Stimulated activated CD8-positive, alpha-beta memory T cell treated with anti-CD3 and anti-CD28 coated beads, Interleukin-15, amount 100 ng/mL, for 4 hours (primary cell): ENCODE data around the gene PARD3B.

ENCODE experiments used
- DNase-seq, 2 donors: peaks; one replicate each; pipeline ENCODE4 v3.0.0-alpha.2; 2020; ENCODE audit warnings: low read depth in 2 of 2

Gene PARD3B

GRCh38 chr2:205133544-205133943 is 588.3 kb downstream of the PARD3B start:
- DNase-seq, result no peak

GRCh38 chr2:205138735-205139134 is 593.5 kb downstream of the PARD3B start:
- no peak for DNase-seq

- no peak for DNase-seq
Observed at GRCh38 chr2:205139822-205140463, 594.7 kb downstream of the PARD3B start.

DNA sequence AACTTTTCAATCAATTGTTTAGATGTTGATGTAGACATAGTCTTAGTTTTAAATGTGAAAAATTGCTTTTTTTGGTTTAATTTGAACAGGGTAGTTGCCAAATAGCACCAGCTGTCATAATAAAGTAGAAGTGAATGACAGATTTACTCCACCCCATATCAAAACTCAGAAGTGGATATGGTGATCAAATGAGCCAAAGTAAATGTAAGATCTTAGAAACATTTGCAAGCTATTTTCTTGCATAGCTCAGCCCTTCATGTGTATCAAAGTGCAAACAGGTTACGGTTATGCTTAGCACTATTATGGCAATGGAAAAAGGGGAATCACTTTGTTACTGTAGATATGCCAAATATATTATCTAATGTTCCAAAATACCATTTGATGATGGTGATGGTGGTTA is 596.1 kb downstream of the PARD3B start:
- no peak for DNase-seq

DNA sequence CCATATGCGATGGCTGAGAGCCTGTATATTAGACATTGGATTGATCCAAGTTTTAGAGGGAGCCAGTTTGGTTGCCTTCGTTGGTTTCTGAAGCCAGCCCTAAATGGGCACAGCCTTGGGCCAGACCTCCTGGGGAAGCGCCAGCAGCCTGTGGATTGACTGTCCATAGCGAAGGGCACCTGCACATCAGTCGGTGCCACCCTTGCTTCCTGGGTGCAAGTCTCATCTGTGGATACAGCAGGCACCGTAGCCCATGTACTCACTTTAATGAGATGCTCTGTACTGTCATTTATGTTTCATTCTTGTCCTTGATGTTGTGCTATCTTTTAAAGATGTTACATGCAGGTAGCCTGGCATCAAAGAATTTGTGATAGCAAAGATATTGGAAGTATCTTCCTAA is 600.6 kb downstream of the PARD3B start:
- no peak for DNase-seq

DNA sequence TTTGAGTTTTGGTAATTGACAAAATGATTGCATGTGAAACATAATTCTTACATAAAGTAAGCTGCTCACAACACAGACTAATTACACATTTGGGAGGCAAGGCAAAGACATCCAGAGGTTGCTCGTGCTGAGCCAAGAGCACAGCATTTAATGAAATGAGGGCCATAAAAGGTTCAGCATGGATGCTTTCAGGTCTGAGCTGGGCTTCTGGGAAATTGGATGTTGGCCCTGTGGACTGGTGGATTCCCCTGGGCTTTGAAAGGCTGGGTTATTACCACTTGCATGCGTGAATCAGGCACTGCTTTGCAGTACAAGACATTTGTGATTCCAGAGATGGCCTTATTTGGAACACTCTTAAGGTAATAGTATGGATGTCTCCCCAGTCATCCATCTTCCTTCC is 603.5 kb downstream of the PARD3B start:
- no peak for DNase-seq

DNA sequence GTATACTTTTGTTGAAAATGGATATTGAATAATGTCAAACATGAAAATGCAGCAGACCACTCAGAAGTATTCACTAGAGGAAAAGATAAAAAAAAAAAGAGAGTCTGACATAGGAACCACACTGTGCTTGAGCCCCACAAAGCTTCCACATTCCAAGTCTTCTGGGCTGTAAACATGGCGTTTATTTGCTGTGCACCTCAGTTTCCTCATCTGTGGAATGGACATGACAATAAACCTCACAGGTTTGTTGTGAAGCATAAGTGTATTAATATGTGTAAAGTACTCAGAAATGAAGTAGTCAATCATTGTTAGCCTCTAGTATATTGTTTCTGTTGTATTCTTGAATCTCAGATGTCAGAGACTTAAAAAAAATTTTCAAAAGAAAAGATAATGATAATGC is 611.2 kb downstream of the PARD3B start:
- DNase-seq, result no peak

DNA sequence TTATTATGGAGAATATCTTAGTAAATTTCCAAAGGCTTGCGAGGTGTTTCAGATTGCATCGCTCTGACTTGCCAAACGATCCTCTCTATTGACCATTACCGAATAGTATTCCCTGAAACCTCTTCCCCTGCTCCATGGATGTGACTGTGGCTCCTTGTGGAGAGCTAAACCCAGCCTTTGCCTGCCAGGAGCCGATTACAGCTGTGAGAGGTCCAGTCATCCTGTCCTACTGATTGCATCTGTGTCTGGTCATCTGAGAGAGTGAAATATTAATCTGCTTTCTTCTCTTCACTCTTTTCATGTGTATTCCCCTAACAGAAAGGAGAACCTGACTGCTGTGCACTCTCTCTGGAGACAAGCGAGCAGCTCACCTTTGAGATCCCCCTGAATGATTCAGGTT is 613.1 kb downstream of the PARD3B start:
- no peak for DNase-seq

GRCh38 chr2:205161156-205161839 is 616.0 kb downstream of the PARD3B start:
- no peak for DNase-seq

GRCh38 chr2:205166745-205167144 is 621.5 kb downstream of the PARD3B start:
- DNase-seq, result no peak

- no peak for DNase-seq
Observed at GRCh38 chr2:205169012-205169411, 623.7 kb downstream of the PARD3B start.

DNA sequence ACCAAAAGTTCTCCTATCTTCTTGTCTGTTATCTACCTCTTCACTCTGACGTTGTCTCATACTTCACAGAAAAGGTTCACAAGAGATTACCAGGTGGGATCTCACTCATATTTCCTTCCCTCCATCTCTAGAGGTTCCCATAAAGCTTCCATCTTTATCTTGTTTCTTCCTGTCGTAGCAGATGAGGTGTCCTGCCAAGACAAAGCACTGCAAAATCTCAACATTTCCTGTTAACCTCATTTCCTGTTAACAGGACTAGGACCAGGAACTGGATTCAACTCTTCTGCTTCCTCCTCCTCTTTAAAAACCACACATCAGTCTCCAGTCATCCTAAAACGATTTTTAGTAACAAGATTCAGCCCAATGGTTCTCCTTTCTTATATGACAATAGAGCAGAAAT is 624.2 kb downstream of the PARD3B start:
- DNase-seq, result no peak

GRCh38 chr2:205170399-205170798 is 625.1 kb downstream of the PARD3B start:
- no peak for DNase-seq

GRCh38 chr2:205171261-205171940 is 626.1 kb downstream of the PARD3B start:
- DNase-seq, result no peak

- no peak for DNase-seq
Observed at GRCh38 chr2:205175831-205176230, 630.6 kb downstream of the PARD3B start.

GRCh38 chr2:205176546-205176945 is 631.3 kb downstream of the PARD3B start:
- no peak for DNase-seq

- no peak for DNase-seq
Observed at GRCh38 chr2:205177546-205177945, 632.3 kb downstream of the PARD3B start.

DNA sequence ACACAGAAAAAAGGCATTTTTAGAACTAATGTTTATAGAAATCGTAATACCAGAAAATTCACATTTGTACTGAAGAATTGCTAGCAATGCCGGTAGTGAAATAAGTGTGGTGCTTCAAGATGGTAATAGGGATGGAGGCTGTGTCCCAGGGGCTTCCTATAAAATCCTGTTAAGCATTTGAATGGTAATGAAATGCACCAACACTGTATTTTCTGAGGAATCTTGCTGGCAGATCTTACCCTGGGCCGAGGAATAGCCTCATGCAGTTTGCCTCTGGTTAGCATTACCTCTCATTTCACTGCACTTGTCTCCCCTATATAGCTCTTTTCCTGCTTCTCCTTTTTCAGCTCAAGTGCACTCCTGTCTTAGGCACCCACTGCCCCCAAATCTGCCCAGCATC is 635.5 kb downstream of the PARD3B start:
- DNase-seq, result no peak

DNA sequence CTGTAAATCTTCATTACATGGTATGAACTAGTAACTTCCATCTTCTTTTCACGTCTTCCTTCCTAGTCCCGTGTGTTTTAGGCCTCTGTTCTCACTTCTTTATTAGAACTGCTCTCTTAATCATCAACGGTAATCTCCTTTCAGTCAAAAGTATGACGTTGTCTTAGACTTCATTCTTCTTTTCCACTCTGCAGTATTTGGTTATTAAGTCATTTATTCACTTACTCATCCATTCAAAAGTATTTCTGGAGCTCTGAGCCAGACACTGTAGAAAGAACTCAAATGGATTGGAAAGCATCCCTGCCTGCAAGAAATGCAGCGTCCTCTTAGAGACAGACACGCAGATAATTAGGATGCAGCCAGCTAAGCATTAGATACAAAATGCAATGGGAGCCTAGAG is 642.5 kb downstream of the PARD3B start:
- no peak for DNase-seq

GRCh38 chr2:205188239-205189138 is 643.2 kb downstream of the PARD3B start:
- DNase-seq, result no peak

DNA sequence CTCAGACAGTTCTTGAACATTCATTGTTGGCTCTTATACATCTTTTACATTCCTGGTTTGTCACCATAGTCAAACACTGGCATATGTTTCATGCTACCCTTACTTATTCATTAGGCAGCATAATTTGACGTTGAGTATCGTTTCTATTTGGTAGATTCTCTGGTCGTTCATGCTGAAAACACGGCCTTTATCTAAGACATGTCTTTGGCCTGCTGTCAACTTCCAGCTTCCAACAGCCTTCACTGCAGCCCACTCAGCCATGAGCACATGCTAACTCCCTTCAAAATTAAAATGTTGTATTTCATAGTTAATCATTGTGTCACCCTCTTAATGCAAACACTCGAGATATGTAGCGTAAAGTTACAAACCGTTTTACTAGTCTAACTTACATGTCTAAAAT is 644.0 kb downstream of the PARD3B start:
- no peak for DNase-seq

GRCh38 chr2:205190528-205190927 is 645.3 kb downstream of the PARD3B start:
- DNase-seq, result no peak
